ENCODE data around the gene MYOD1. TPM values are rescaled to one million over a fixed set of nuclear protein-coding genes. Genes with fewer than 3 reads are reported as not detected.

The MYOD1 gene
- total and polyA plus RNA-seq, 2 of the 13 experiments (the other 11 are each of a cell fraction or from before 2014, with no cell fraction given) = not detected

DNA sequence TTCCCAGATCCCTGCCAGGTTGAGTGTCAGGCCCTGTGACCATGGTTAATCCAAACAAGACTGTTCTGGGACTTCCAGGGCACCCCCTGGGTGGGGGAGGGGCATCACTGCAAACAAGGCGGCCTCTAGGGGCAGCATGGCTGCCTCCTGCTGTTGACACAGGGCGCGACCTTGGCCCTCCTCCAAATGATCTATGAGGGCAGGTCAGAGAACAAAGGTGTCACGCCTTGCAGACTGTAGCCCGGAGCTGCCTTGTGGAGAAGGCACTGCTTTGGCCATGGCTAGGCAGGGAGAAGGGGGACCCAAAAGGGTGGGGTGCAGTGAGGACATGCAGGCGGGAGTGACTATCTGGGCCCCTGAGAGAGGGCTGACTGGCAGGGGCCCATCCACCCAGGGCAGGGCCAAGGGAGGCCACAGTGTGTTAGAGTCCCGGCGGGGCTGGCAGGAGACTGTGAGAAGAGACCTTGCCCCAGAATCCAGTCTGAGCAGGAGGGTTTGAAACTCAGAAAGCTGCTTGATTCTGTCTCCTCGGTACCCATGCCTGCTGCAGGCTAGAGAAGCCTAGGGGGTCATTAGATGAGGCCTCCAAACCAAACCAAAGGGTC, 50.8 kb downstream of the MYOD1 start (continued):
- TF ChIP-seq, protein P1, sequence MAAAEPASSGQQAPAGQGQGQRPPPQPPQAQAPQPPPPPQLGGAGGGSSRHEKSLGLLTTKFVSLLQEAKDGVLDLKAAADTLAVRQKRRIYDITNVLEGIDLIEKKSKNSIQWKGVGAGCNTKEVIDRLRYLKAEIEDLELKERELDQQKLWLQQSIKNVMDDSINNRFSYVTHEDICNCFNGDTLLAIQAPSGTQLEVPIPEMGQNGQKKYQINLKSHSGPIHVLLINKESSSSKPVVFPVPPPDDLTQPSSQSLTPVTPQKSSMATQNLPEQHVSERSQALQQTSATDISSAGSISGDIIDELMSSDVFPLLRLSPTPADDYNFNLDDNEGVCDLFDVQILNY (CRISPR knock-in tag; conservative IDR thresholded peaks at IDR 0.05) = no peak
- peak; percentile 73 for TF ChIP-seq RBM39 (IDR thresholded peaks at IDR 0.05; ENCODE audit: low read depth, low read length, poor library complexity, severe bottlenecking)
- TF ChIP-seq FOSL2 (CRISPR knock-in tag; IDR thresholded peaks at IDR 0.05) = peak; percentile 74
- TF ChIP-seq MAFG (CRISPR knock-in tag; IDR thresholded peaks at IDR 0.05) = 0 out of 2 replicates have a peak, but pooled peaks have one; percentile 36
- no peak for TF ChIP-seq CENPT (CRISPR knock-in tag; IDR thresholded peaks at IDR 0.05; ENCODE audit: low read depth)
- no peak; the same call in 1 of the 2 replicates for TF ChIP-seq MTF2 (CRISPR knock-in tag; IDR thresholded peaks at IDR 0.05; ENCODE audit: borderline replicate concordance)
- 0 out of 2 replicates have a peak, but pooled peaks have one; percentile 28 for TF ChIP-seq ZKSCAN1 (IDR thresholded peaks at IDR 0.05; ENCODE audit: low read length)
- no peak for TF ChIP-seq SUZ12 (IDR thresholded peaks at IDR 0.05; ENCODE audit: low read depth, low read length)
- TF ChIP-seq, protein P2, sequence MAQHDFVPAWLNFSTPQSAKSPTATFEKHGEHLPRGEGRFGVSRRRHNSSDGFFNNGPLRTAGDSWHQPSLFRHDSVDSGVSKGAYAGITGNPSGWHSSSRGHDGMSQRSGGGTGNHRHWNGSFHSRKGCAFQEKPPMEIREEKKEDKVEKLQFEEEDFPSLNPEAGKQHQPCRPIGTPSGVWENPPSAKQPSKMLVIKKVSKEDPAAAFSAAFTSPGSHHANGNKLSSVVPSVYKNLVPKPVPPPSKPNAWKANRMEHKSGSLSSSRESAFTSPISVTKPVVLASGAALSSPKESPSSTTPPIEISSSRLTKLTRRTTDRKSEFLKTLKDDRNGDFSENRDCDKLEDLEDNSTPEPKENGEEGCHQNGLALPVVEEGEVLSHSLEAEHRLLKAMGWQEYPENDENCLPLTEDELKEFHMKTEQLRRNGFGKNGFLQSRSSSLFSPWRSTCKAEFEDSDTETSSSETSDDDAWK (CRISPR knock-in tag; IDR thresholded peaks at IDR 0.05) = no peak
- TF ChIP-seq HOXA3 (CRISPR knock-in tag; IDR thresholded peaks at IDR 0.05) = peak; percentile 97
- no peak for TF ChIP-seq ZNF326 (CRISPR knock-in tag; IDR thresholded peaks at IDR 0.05; ENCODE audit: borderline replicate concordance)
- TF ChIP-seq KDM6A (CRISPR knock-in tag; IDR thresholded peaks at IDR 0.05; ENCODE audit: low read depth) = peak; percentile 89
- TF ChIP-seq ZNF577 (CRISPR knock-in tag; IDR thresholded peaks at IDR 0.05; ENCODE audit: borderline replicate concordance, low read depth) = no peak
- no peak for TF ChIP-seq SMAD1 (CRISPR knock-in tag; IDR thresholded peaks at IDR 0.05; ENCODE audit: borderline replicate concordance, low read depth)
- peak; percentile 91; the same call in 1 of the 2 replicates for TF ChIP-seq ZBTB7A (CRISPR knock-in tag; IDR thresholded peaks at IDR 0.05)
- no peak for TF ChIP-seq IRX3 (CRISPR knock-in tag; IDR thresholded peaks at IDR 0.05; ENCODE audit: borderline replicate concordance, low read depth)
- peak; percentile 98 for TF ChIP-seq HNF4G (IDR thresholded peaks at IDR 0.05; ENCODE audit: borderline replicate concordance, low read depth, low read length)
- peak; percentile 98 for TF ChIP-seq HNF4G (CRISPR knock-in tag; IDR thresholded peaks at IDR 0.05; ENCODE audit: borderline replicate concordance, low read depth)
- peak; percentile 85 for TF ChIP-seq ZNF317 (CRISPR knock-in tag; IDR thresholded peaks at IDR 0.05)
- TF ChIP-seq, protein P3, sequence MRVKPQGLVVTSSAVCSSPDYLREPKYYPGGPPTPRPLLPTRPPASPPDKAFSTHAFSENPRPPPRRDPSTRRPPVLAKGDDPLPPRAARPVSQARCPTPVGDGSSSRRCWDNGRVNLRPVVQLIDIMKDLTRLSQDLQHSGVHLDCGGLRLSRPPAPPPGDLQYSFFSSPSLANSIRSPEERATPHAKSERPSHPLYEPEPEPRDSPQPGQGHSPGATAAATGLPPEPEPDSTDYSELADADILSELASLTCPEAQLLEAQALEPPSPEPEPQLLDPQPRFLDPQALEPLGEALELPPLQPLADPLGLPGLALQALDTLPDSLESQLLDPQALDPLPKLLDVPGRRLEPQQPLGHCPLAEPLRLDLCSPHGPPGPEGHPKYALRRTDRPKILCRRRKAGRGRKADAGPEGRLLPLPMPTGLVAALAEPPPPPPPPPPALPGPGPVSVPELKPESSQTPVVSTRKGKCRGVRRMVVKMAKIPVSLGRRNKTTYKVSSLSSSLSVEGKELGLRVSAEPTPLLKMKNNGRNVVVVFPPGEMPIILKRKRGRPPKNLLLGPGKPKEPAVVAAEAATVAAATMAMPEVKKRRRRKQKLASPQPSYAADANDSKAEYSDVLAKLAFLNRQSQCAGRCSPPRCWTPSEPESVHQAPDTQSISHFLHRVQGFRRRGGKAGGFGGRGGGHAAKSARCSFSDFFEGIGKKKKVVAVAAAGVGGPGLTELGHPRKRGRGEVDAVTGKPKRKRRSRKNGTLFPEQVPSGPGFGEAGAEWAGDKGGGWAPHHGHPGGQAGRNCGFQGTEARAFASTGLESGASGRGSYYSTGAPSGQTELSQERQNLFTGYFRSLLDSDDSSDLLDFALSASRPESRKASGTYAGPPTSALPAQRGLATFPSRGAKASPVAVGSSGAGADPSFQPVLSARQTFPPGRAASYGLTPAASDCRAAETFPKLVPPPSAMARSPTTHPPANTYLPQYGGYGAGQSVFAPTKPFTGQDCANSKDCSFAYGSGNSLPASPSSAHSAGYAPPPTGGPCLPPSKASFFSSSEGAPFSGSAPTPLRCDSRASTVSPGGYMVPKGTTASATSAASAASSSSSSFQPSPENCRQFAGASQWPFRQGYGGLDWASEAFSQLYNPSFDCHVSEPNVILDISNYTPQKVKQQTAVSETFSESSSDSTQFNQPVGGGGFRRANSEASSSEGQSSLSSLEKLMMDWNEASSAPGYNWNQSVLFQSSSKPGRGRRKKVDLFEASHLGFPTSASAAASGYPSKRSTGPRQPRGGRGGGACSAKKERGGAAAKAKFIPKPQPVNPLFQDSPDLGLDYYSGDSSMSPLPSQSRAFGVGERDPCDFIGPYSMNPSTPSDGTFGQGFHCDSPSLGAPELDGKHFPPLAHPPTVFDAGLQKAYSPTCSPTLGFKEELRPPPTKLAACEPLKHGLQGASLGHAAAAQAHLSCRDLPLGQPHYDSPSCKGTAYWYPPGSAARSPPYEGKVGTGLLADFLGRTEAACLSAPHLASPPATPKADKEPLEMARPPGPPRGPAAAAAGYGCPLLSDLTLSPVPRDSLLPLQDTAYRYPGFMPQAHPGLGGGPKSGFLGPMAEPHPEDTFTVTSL (CRISPR knock-in tag; IDR thresholded peaks at IDR 0.05; ENCODE audit: borderline replicate concordance) = peak; percentile 94
- TF ChIP-seq CBFB (CRISPR knock-in tag; IDR thresholded peaks at IDR 0.05) = peak; percentile 83
- TF ChIP-seq AGO2 (optimal IDR thresholded peaks at IDR 0.05; ENCODE audit: low read depth, low read length) = no peak
- no peak for TF ChIP-seq ZFP41 (CRISPR knock-in tag; IDR thresholded peaks at IDR 0.05; ENCODE audit: borderline replicate concordance)
- TF ChIP-seq FOXK1 (CRISPR knock-in tag; IDR thresholded peaks at IDR 0.05; ENCODE audit: borderline replicate concordance, low read depth) = peak; percentile 95
